HL-60/S4 treated with retinoic acid at 250 ng/mL for 4 days and 3 days (cell line): ENCODE results near the gene NDUFS8.
"Not testable (repeated sequence)": the region's sequence is repeated elsewhere in the genome, so short reads cannot be mapped to it uniquely, and the experiment has no call there.

ENCODE experiments used
- in situ Hi-C: fragments of 300-500 bp; cut with MboI; formaldehyde crosslinking; loops from 2 replicates; pipeline ENCODE4 v1.7.0; 2022; ENCODE audit warnings: low sequenced_read_pairs

Gene NDUFS8

DNA sequence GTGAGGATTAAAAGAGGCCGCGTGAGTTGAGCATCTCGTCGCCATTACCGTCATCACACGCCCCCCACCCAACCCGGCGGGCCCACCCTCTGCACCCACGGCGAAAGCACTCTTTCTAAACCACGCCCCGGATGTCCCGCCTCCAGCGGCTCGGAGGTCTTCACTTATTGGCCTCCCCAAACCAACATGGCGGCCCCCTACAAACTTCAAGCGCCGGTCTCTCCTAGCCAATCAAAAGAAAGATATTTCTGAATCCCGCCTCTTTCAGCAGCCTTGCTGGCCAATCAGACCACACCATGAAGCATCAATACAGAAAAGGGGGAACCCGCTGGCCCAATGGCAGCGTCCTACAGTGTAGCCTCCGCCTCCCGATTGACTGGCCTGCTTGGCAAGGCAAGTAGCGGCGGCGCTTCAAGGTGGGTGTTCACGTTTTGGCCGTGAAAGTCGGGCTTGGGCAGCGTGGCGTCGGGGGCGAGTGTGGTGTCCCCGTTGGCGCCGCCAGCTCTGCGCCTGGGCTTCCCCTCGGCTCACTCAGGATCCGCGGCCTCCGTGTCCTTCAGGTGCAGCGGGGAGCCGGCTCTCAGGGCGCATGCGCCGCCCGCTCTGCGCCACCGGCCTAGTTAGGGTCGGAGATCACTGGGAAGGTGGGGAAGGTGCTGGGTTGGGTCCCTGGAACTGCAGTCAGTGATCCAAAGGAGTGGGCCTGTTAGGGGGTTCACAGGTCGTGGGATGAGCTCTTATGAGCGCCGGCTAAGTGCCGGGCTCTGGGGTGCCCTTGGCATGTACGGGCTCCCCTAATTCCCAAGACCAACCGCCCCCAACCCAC, at the start of gene NDUFS8:
Gene NDUFS8 (plus strand): TSS at position 364 of the 826 bp plus-strand sequence. CDS start 1,471 bp downstream, outside the sequence.
- in situ Hi-C loops = no loop called here

DNA sequence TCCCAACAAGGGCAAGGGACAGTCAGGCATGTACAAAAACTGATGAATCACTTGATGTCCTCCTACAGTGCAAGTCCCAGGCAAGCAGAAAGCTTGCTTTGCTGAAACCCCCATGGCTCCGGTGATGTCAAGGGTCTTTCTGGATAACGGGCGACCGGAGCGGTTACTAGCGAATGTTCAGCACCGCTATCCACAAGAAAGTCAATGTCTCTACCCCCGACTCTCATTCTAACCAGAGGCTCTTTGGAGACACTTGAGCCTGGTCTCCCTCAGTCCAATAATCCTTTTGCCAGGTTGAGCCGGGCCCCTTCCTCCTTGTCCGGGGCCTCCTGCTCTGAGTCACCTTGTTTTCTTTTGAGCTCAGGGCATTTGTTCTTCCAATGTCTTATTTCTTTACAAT, 49.3 kb upstream of the NDUFS8 start:
- in situ Hi-C loops = not testable (repeated sequence)

DNA sequence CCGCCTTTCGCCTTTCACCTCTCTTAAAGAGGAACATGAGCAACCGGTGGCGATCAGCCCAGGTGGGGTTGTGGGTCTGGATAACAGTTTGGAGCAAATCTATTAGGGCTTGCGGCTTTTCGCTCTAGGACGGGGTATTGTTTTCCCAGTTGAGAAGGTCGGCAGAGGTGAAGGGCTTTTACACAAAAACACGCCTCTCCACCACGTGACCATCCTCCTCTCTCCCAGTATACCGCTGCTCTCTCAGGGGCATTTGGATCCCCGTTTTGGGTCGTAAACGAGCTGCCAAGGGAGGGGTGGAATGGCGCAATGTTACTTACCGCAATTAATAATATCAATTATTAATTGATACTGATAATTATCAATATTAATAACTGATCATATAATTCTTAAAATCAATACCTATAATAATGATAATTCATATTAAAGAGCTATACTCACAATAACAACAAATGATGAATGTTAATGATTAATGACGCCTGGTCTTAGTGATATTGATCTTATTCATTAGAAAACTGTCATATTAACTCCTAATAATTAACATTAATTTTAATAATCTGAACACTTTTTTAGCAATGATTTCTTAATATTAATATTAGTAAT, 48.1 kb upstream of the NDUFS8 start:
- in situ Hi-C loops = not testable (repeated sequence)

GRCh38 chr11:67983951-67984350, 46.5 kb upstream of the NDUFS8 start:
- in situ Hi-C loops = no loop called here

- in situ Hi-C loops = not testable (repeated sequence)
These were observed 45.2 kb upstream of the NDUFS8 start for GRCh38 chr11:67985302-67985701.

GRCh38 chr11:67990546-67991346, 39.7 kb upstream of the NDUFS8 start:
- in situ Hi-C loops = not testable (repeated sequence)

- in situ Hi-C loops = not testable (repeated sequence)
These were observed 38.9 kb upstream of the NDUFS8 start for GRCh38 chr11:67991347-67992121.

DNA sequence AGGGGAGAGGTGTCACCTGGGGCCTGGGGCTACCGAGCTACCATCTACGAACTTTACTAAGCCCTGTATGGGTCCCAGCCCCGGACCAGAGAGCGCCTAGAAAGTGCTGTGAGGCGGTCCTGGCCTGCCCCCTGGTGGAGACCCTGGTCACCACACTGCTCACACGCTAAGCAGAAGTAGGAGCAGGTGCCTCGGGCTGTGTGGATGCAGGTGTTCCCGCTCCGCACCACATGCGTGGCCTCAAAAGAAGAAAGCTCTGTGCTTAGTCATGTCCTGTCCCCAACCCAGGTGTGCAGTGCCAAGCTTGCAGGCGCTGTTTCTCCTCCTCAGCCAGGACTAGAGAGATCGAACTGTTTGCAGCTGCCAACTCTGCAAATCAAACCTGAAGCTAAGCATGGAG, 36.7 kb upstream of the NDUFS8 start:
- in situ Hi-C loops = not testable (repeated sequence)

- in situ Hi-C loops = not testable (repeated sequence)
These were observed 36.1 kb upstream of the NDUFS8 start for GRCh38 chr11:67994387-67994786.

GRCh38 chr11:67995129-67995528, 35.4 kb upstream of the NDUFS8 start:
- in situ Hi-C loops = not testable (repeated sequence)

DNA sequence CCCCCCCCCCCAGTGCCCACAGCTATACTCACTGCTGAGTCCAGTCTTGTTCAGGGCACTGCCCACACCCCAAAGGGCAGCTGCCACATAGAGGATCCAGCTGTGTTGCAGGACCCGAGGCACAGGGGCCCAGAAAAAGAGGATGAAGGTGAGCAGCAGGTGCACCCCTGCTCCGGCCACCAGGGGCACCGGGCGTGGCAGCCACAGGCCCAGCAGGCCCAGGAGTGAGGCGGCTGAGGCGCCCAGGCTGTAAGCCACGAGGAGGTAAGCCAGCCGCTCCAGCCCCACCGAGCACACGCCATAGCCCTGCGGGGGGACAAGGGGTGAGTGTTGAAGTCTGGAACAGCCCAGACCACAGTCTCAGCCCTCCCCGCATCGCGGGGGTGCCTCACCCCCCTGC, 34.9 kb upstream of the NDUFS8 start:
- in situ Hi-C loops = not testable (repeated sequence)

DNA sequence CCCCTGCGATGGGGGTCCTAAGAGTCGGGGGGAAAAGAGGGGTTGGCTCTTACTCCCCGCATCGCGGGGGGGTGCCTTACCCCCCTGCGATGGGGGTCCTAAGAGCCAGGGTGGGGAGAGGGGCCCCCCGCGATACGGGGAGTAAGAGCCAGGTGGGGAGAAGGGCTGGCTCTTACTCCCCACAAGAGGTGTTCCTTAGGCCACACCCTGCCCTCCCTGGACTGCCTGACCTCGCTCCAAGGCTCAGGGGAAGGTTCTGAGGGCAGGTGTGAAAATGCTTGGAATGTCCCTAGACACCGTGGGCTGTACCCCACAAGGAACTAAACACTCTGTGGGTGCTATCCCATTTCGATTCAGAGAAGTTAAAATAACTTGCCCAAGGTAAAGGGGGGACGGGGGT, 34.4 kb upstream of the NDUFS8 start:
- in situ Hi-C loops = no loop called here

- in situ Hi-C loops = no loop called here
These were observed 33.6 kb upstream of the NDUFS8 start for GRCh38 chr11:67996622-67997474.

DNA sequence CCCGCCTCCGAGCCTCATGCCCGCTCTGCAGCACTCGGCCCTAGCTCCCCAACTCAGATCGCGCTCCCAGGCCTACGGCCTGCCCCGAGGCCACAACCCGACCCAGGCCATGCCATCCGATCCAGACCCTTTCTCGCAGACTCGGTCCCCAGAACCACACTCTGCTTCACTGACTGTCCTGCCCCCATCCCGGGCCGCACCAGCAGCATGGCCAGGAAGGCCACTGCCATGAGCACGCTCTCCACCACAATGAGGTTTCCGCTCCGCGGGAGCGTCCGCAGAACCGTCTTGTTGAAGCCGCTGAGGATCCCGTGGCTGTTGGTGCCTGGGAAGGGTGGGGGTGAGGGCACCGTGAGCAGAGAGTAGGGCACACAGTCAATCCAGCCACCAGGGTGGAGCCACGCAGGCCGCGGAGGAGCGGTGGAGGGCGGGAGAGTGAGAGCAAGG, 33.0 kb upstream of the NDUFS8 start:
- in situ Hi-C loops = no loop called here

DNA sequence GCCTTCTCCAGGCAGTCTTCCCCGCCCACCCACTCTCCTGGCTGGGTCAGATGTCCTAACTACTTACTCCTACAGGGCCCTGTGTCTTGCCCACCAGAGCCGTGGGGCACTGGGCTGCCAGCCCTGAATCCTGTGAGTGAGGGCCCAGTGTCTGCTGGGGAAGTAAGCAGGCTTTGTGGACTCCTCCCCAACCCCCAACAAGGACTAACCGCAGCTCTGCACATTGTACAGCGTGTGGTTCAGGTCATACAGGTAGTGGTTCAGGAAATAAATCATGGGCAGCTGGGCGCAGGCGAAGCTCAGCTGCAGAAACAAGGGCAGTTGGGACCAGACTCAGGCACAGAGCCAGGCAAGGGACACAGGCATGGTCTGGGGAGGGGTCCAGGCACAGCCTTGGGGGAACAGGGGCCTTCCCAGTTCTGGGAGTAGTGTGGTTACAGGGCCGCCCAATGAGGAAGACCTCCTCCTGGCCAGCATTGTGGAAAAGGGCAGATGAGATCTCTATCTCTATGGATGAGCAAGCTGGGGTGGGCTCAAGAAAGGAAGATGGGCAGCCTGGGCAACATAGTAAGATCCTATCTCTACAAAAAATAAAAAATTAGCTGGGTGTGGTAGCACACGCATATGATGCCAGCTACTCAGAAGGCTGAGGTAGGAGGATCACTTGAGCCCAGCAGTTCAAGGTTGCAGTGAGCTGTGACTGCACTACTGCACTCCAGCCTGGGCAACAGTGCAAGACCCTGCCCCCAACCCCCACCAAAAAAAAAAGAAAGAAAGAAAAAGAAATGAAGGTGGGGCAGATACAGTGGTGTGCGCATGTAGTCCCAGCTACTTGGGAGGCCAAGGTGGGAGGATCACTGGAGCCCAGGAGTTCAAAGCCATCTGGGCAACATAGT, 32.1 kb upstream of the NDUFS8 start:
- in situ Hi-C loops = no loop called here

DNA sequence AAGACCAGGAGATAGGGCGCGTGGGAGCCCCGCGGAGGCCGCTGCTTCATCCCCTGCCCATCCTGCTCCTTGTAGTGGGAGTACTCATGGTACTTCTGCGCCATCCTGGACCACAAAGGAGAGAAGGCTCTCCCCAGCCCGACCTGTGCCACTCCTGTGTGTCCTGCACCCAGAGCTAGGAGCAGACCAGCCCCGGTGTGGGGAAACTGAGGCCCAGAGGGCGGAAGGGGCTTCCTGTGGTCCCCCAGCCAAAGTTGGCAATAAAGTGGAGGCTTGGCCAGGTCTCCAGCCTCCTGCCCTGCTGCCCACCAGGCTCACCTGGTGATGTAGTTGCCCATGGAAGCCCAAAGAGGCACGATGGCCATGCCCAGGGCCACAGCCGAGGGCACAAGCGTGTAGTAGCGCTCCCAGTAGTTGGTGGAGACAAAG, 31.3 kb upstream of the NDUFS8 start:
- in situ Hi-C loops = no loop called here

GRCh38 chr11:67999704-68000103, 30.8 kb upstream of the NDUFS8 start:
- in situ Hi-C loops = no loop called here

DNA sequence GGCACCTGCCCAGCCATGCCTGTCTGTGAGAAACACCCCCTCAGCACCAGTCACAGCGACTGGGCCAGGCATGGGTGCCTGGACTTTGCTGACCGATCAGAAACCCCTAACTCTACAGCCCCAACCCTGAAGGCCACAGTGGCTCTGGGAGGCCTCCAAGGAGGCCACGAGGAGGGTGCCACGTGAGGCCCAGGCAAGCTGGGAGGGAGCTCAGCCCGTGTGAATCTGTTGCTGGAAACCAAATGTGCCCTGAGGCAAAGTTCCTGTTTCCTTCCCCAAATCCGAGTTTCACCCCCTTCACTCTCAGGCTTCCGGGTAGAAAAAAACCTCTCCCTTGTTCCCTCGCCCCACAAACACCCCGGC, 27.9 kb upstream of the NDUFS8 start:
- in situ Hi-C loops = no loop called here
